ENCODE measurements around the gene SH3GL1. TPM values are rescaled to one million over a fixed set of nuclear protein-coding genes. Genes with fewer than 3 reads are reported as not detected.

Gene SH3GL1
- polyA plus RNA-seq, 1 donor (not counting 4 experiments of a cell fraction or from before 2014, with no cell fraction given): 47.4 TPM

DNA sequence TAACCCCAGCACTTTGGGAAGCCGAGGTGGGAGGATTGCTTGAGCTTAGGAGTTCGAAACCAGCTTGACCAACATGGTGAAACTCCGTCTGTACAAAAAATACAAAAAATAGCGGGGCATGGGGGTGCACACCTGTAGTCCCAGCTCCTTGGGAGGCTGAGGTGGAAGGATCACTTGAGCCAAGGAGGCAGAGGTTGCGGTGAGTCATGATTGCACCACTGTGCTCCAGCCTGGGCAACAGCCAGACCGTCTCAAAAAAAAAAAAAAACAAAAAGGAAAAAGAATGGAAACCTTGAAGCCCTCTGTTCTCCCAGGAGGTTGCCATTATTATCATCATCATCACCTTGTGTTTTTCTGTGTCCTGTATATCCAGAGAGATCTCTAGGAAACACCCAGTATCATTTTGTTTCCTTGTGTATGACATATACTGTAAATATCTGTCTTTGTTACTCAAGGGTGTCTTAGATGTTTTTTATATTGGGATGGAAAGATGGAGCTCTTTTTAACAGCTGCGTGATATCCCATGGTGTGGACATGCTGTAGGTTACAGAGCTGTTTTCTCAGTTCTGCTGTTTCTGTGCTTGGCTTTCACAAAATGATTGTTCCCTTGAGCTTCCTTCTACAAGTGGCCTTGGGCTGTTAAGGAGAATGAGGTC lies 13.9 kb upstream of the SH3GL1 start:
- Histone ChIP-seq H3K4me3 (ENCODE audit: control insufficient read depth in 2 of 3, extremely low read depth in 1 of 3, insufficient read depth in 2 of 3, low read depth in 1 of 3, low read length in 3 of 3) (no peak overlapping the region), H3K36me3 (ENCODE audit: control insufficient read depth in 2 of 2, extremely low read depth in 1 of 2, insufficient read depth in 2 of 2, low read length in 2 of 2) (peaks cover 5 to 10% of the 10 kb centered on the region in 2 experiments), H4K20me1 (ENCODE audit: control insufficient read depth, extremely low read depth, insufficient read depth, low read length) (no peaks in the 10 kb centered on the region), H3K27ac (ENCODE audit: control insufficient read depth, insufficient read depth, low read length) (no peak overlapping the region), H2AFZ (ENCODE audit: control insufficient read depth, low read length) (no peak overlapping the region), H3K4me1 (ENCODE audit: control insufficient read depth, extremely low read depth, insufficient read depth, low read length) (no peaks in the 10 kb centered on the region), H3K4me2 (ENCODE audit: control insufficient read depth, extremely low read depth, insufficient read depth, low read depth, low read length) (no peak overlapping the region), H3K79me2 (ENCODE audit: control insufficient read depth, insufficient read depth, low read length) (peaks cover 26% of the 10 kb centered on the region), H3K9me1 (ENCODE audit: control insufficient read depth, extremely low read depth, insufficient read depth, low read length) (no peaks in the 10 kb centered on the region), H3K9me3 (ENCODE audit: control insufficient read depth, low read depth, low read length) (no peaks in the 10 kb centered on the region), H3K9ac (ENCODE audit: control insufficient read depth, extremely low read depth, insufficient read depth, low read length) (no peak overlapping the region), H3K27me3 (ENCODE audit: control insufficient read depth, extremely low read depth, insufficient read depth, low read length) (no peaks in the 10 kb centered on the region)
- TF ChIP-seq EZH2 (IDR thresholded peaks at IDR 0.05; ENCODE audit: low read length): no peak
- TF ChIP-seq, protein P1, sequence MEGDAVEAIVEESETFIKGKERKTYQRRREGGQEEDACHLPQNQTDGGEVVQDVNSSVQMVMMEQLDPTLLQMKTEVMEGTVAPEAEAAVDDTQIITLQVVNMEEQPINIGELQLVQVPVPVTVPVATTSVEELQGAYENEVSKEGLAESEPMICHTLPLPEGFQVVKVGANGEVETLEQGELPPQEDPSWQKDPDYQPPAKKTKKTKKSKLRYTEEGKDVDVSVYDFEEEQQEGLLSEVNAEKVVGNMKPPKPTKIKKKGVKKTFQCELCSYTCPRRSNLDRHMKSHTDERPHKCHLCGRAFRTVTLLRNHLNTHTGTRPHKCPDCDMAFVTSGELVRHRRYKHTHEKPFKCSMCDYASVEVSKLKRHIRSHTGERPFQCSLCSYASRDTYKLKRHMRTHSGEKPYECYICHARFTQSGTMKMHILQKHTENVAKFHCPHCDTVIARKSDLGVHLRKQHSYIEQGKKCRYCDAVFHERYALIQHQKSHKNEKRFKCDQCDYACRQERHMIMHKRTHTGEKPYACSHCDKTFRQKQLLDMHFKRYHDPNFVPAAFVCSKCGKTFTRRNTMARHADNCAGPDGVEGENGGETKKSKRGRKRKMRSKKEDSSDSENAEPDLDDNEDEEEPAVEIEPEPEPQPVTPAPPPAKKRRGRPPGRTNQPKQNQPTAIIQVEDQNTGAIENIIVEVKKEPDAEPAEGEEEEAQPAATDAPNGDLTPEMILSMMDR (optimal IDR thresholded peaks at IDR 0.05 in 1 of 3, IDR thresholded peaks at IDR 0.05 in 1 of 3, conservative IDR thresholded peaks at IDR 0.05 in 1 of 3; ENCODE audit: extremely low read depth in 1 of 3, insufficient read depth in 2 of 3, low read length in 3 of 3): no peak
- DNase-seq (ENCODE audit: low read depth, low spot score) (no peak), FAIRE-seq (peak; percentile 17)
- dilution Hi-C loops (cut with MboI; ENCODE audit: extremely low pct_ligation_motif_present, low sequenced_read_pairs): no loop called here

DNA sequence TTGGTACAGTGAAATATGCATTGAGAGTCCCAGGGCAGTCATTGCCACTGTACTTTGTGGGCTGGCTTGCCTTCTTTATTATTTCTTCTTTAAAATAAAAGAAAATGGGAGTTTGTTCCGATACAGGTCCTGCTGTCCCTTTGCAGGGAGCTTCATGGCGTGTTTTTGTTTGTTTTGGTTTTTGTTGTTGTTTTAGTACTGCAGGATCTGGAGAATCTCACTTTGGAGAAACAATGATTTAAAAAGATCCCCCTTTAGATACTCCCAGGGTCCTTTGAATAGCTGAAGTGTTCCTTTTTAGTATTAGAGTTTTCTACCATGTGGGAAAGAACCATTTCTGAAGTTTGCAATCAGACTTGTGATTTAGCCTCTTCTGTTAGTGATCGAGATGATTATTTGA lies 13.2 kb upstream of the SH3GL1 start:
- Histone ChIP-seq H2AFZ (ENCODE audit: control insufficient read depth, low read length) (no peak overlapping the region), H3K9ac (ENCODE audit: control insufficient read depth, extremely low read depth, insufficient read depth, low read length) (no peak overlapping the region), H3K79me2 (ENCODE audit: control insufficient read depth, insufficient read depth, low read length) (peaks cover 28% of the 10 kb centered on the region), H3K4me1 (ENCODE audit: control insufficient read depth, extremely low read depth, insufficient read depth, low read length) (no peaks in the 10 kb centered on the region), H3K36me3 (ENCODE audit: control insufficient read depth in 2 of 2, extremely low read depth in 1 of 2, insufficient read depth in 2 of 2, low read length in 2 of 2) (peaks cover 5 to 17% of the 10 kb centered on the region in 2 experiments), H4K20me1 (ENCODE audit: control insufficient read depth, extremely low read depth, insufficient read depth, low read length) (no peaks in the 10 kb centered on the region), H3K27ac (ENCODE audit: control insufficient read depth, insufficient read depth, low read length) (no peak overlapping the region), H3K9me3 (ENCODE audit: control insufficient read depth, low read depth, low read length) (no peaks in the 10 kb centered on the region), H3K9me1 (ENCODE audit: control insufficient read depth, extremely low read depth, insufficient read depth, low read length) (no peaks in the 10 kb centered on the region), H3K27me3 (ENCODE audit: control insufficient read depth, extremely low read depth, insufficient read depth, low read length) (no peaks in the 10 kb centered on the region), H3K4me2 (ENCODE audit: control insufficient read depth, extremely low read depth, insufficient read depth, low read depth, low read length) (no peak overlapping the region), H3K4me3 (ENCODE audit: control insufficient read depth in 2 of 3, extremely low read depth in 1 of 3, insufficient read depth in 2 of 3, low read depth in 1 of 3, low read length in 3 of 3) (no peak overlapping the region)
- no peak for DNase-seq (ENCODE audit: low read depth, low spot score)
- no peak for FAIRE-seq
- dilution Hi-C loops (cut with MboI; ENCODE audit: extremely low pct_ligation_motif_present, low sequenced_read_pairs): no loop called here
- no peak for TF ChIP-seq EZH2 (IDR thresholded peaks at IDR 0.05; ENCODE audit: low read length)
- TF ChIP-seq, protein P1 (optimal IDR thresholded peaks at IDR 0.05 in 1 of 3, IDR thresholded peaks at IDR 0.05 in 1 of 3, conservative IDR thresholded peaks at IDR 0.05 in 1 of 3; ENCODE audit: extremely low read depth in 1 of 3, insufficient read depth in 2 of 3, low read length in 3 of 3): no peak

Data from keratinocyte (primary cell).